Heart left ventricle (tissue), 13 donors: ENCODE data around the gene SUGCT.

Source experiments
- POLR2A ChIP-seq, 2 donors: fragments of 450-650 bp; IDR thresholded peaks; one replicate each; pipeline ENCODE4 v1.6.1; 2017; ENCODE audit warnings: antibody characterized with exemption in 2 of 2, mild to moderate bottlenecking in 2 of 2, moderate library complexity in 2 of 2
- TF ChIP-seq, protein P1 (sequence below), 12 donors: fragments of 200-600 bp; sonication (generic) in 4 of 12; IDR thresholded peaks; one replicate each; pipeline versions ENCODE4 v1.5.0 to v1.8.0; 2018 to 2022; ENCODE audit warnings: antibody characterized with exemption in 12 of 12, mild to moderate bottlenecking in 5 of 12
- donor health status: ischemic (EF 13 %, LVEDD 7.1; RV severe dilation, severe dysfunction).
- donor health status: DM: no; HTN: yes; CAD: no.
- donor health status: DM: no; HTN: no; CAD: no.
- donor health status: ischemic (EF 25% LVEDD 6.9; RV normal size, moderate dysfunction).
- donor health status: ischemic (EF 25% LVEDD 5.7; RV mildly dilated, moderate dysfunction).
- donor health status: ischemic (EF 35%, LVEDD 5.7; RV mildly dilated, moderate dysfunction).
- donor health status: nonischemic (EF 11% LVEDD 7.7; RV severe dilation, severe dysfunction).
- donor health status: DM: yes; HTN: yes; CAD: no.
- donor health status: PGD.
- donor health status: ischemic (EF 29% LVEDD 5.4; RV normal size, mild dysfunction).
- donor health status: nonischemic (EF 23%, LVEDD 6.1; RV moderate dilation, normal function).

- TF ChIP-seq POLR2A (IDR thresholded peaks at IDR 0.05) = no peak
- TF ChIP-seq, protein P1, sequence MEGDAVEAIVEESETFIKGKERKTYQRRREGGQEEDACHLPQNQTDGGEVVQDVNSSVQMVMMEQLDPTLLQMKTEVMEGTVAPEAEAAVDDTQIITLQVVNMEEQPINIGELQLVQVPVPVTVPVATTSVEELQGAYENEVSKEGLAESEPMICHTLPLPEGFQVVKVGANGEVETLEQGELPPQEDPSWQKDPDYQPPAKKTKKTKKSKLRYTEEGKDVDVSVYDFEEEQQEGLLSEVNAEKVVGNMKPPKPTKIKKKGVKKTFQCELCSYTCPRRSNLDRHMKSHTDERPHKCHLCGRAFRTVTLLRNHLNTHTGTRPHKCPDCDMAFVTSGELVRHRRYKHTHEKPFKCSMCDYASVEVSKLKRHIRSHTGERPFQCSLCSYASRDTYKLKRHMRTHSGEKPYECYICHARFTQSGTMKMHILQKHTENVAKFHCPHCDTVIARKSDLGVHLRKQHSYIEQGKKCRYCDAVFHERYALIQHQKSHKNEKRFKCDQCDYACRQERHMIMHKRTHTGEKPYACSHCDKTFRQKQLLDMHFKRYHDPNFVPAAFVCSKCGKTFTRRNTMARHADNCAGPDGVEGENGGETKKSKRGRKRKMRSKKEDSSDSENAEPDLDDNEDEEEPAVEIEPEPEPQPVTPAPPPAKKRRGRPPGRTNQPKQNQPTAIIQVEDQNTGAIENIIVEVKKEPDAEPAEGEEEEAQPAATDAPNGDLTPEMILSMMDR (IDR thresholded peaks at IDR 0.05) = no peak
Measured at GRCh38 chr7:40356312-40356711, 221.5 kb downstream of the SUGCT start.
